GM21367 (cell line): ENCODE measurements around the gene ARRDC1.
"Not testable (repeated sequence)": the region's sequence is repeated elsewhere in the genome, so short reads cannot be mapped to it uniquely, and the experiment has no call there.

Source experiments
- ATAC-seq: cut with Tn5 transposase; IDR thresholded peaks from one replicate; pipeline ENCODE4 v1.9.1; 2021; ENCODE audit not compliant: unreplicated experiment

The ARRDC1 gene, protein sequence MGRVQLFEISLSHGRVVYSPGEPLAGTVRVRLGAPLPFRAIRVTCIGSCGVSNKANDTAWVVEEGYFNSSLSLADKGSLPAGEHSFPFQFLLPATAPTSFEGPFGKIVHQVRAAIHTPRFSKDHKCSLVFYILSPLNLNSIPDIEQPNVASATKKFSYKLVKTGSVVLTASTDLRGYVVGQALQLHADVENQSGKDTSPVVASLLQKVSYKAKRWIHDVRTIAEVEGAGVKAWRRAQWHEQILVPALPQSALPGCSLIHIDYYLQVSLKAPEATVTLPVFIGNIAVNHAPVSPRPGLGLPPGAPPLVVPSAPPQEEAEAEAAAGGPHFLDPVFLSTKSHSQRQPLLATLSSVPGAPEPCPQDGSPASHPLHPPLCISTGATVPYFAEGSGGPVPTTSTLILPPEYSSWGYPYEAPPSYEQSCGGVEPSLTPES

DNA sequence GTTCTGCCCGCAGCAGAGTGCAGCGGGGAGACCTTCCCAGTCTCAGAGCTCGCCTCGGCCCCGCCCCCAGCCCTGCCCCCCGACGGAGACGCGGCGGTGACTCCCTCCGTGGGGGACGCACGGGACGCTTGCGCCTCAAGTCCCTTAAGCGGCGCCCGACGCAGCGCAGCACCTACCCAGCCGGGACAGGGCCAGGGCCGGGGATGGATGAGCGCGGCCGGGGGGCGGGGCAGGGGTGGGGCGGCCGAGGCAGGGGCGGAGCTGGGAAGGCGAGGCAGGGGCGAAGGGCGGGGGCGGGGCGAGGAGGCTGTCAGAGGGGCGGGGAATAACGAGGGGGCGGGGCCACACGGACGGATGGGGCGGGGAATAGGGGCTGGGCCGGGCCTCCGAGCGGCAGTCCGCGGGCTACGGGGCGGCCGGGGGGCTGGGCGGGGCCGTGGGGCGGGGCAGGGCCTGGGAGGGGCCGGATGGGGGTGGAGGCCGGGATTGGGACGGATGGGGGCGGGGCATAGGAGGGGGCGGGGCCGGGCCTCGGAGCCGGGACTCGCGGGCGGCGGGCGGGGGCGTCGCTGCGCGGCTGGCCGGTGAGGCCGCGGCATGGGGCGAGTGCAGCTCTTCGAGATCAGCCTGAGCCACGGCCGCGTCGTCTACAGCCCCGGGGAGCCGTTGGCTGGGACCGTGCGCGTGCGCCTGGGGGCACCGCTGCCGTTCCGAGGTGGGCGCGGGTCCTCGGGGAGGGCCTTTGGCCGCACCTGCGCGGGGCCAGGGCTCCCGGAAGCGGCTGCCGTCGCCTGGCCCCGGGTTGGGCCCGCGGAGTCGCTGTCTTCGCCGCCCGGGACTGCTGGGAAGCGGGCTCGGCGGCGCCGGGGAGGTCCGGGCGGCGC, at the start of gene ARRDC1:
TSS of gene ARRDC1 (plus strand) at position 566 of the 884 bp plus-strand sequence. CDS start at position 598, 32 bp downstream.
- ATAC-seq, result peak; percentile 67

- ATAC-seq, result no peak
These were observed 49.2 kb upstream of the ARRDC1 start for GRCh38 chr9:137556069-137556838.

DNA sequence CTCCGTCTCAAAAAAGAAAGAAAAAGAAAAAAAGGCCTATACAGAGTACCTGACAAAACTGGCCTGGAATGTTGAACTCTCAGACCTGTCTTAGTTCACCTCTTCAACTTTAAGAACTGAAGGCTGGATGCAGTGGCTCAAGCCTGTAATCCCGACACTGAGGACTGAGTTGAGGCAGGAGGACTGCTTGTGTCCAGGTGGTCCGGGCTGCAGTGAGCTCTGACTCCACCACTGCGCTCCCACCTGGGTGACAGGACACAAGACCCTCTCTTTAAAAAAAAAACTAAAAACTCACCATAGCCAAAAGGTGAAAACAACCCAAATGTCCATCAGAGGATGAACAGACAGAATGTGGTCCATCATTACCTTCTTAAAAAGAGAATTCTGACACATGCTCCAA, 47.4 kb upstream of the ARRDC1 start:
- ATAC-seq, result no peak

- no peak for ATAC-seq
These were observed 41.4 kb upstream of the ARRDC1 start for GRCh38 chr9:137564134-137564533.

DNA sequence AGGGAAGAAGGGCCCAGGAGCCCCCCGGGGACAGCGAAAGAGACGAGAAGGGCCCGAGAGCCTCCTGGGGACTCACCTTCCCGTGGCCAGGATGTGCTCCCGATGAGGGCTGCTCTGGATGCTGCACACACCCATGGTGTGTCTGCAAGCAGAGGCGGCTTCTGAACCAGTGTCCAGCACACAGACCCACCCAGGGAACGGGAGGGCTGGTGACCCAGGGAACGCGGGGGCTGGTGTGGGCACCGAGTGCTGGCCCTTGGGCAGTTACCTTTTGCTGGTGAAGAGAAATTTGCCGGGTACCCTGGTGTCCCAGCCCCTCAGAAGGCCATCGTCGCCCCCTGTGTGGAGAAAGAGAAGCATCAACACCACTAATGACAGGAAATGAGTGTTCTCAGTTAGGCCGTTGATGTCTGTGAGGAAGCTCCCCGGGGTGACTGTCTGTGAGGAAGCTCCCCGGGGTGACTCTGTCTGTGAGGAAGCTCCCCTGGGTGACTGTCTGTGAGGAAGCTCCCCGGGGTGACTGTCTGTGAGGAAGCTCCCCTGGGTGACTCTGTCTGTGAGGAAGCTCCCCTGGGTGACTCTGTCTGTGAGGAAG, 40.6 kb upstream of the ARRDC1 start:
- no peak for ATAC-seq

DNA sequence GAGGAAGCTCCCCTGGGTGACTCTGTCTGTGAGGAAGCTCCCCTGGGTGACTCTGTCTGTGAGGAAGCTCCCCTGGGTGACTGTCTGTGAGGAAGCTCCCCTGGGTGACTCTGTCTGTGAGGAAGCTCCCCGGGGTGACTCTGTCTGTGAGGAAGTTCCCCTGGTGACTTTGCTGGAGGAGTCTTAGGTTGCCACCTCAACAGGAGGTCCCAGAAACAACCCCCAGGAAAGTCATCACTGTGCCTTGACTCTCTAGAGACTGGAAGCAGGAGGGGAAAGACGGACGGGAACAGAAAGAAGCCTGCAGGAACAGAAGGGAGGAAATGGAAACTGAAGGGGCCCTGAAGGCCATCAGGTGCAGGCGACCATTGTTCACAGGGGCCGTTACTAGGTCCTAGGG, 37.0 kb upstream of the ARRDC1 start:
- ATAC-seq, result not testable (repeated sequence)

GRCh38 chr9:137569609-137570203, 35.8 kb upstream of the ARRDC1 start:
- ATAC-seq, result no peak

- ATAC-seq, result no peak
These were observed 34.9 kb upstream of the ARRDC1 start for GRCh38 chr9:137570566-137570965.

DNA sequence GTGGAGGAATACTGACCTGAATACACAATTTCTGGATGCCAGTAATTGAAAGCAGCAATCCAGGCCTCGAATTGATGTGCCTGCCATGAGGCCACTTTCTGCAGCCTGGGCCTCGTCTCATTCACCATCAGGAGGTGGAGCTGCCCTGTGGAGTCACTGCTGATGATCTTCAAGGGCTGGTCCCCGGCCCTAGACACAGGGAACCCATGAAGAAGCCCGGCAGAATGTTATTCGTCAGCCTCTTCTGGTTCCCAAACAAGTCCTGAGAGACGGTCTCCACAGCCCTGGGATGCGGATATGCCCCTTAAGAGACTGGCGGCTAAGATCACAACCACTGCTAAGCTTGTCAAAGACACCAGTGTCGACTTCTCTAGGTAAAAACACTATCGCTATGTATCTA, 31.3 kb upstream of the ARRDC1 start:
- no peak for ATAC-seq

GRCh38 chr9:137575364-137575715, 30.1 kb upstream of the ARRDC1 start:
- no peak for ATAC-seq

- no peak for ATAC-seq
These were observed 29.6 kb upstream of the ARRDC1 start for GRCh38 chr9:137575716-137576411.

GRCh38 chr9:137578518-137579258, 26.8 kb upstream of the ARRDC1 start, which contains the start of gene DPH7:
DPH7 (minus strand) TSS chr9:137578925; CDS start chr9:137578777, 148 bp downstream.
- ATAC-seq, result peak; percentile 76

- no peak for ATAC-seq
These were observed 26.3 kb upstream of the ARRDC1 start for GRCh38 chr9:137579259-137579604.

DNA sequence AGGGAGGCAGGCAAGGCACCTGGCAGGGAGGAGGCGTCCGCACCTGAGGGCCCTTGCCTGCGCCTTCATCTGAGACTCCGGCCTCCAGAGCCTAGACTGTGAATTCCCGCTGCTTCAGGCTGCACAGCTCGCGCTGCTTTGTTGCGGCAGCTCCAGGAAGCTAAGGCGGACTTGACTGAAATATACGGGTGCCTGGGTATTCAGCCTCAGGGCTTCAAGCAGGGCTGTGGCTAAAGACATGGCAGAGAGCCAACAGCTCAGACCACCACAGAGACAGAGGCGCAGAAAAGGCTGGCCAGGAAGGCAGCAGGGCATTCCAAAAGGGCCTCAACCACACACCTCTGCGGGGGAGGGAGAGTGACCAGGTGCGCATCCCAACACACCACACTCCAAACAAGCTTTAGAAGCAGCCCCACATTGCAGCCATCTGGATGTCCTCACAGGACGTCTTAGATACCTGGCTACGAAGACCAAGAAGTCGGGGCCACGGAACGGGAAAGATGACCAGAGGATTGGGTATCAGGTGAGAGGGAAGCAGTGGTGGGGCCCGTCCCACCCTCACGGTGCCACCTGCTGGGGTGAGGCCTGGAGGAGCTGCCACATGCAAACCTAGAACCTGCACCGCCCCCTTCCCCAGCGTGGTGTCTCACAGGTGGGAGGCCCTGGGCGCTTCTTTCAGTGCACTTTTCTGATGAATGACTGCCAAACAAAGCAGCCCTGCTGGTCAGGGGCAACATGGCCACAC, 25.1 kb upstream of the ARRDC1 start:
- ATAC-seq, result no peak

GRCh38 chr9:137580954-137581322, 24.5 kb upstream of the ARRDC1 start:
- ATAC-seq, result no peak

- no peak for ATAC-seq
These were observed 23.9 kb upstream of the ARRDC1 start for GRCh38 chr9:137581361-137582285.

GRCh38 chr9:137582286-137582860, 23.1 kb upstream of the ARRDC1 start:
- no peak for ATAC-seq
